ENCODE data around the gene ZNF324. TPM values are rescaled to one million over a fixed set of nuclear protein-coding genes. Genes with fewer than 3 reads are reported as not detected.
A peak's percentile ranks its signal among the peaks of the same experiment; 100 is the strongest.

ZNF324 gene
- total and polyA plus RNA-seq, 2 of the 8 experiments (the other 6 are each of a cell fraction or from before 2014, with no cell fraction given), result 5.1 to 5.8 TPM

- TF ChIP-seq CBX5 (IDR thresholded peaks at IDR 0.05; ENCODE audit: low read depth, low read length) (no peak), JUND (IDR thresholded peaks at IDR 0.05; ENCODE audit: low read length) (no peak), BCL11A (IDR thresholded peaks at IDR 0.05; ENCODE audit: low read depth in 2 of 2, low read length in 2 of 2) (no peak), SP1 (IDR thresholded peaks at IDR 0.05; ENCODE audit: low read depth, low read length) (peak; percentile 65; the same call in 1 of the 2 replicates), PHF8 (conservative IDR thresholded peaks at IDR 0.05; ENCODE audit: low read depth, low read length) (peak; percentile 79), NANOG (IDR thresholded peaks at IDR 0.05; ENCODE audit: insufficient read depth, low read depth, low read length, poor library complexity, severe bottlenecking) (no peak), CTBP2 (IDR thresholded peaks at IDR 0.05; ENCODE audit: borderline replicate concordance, insufficient read depth, insufficient read length, low read length) (no peak), KDM5A (IDR thresholded peaks at IDR 0.05; ENCODE audit: low read length) (no peak), SRF (IDR thresholded peaks at IDR 0.05; ENCODE audit: low read depth, low read length) (no peak), TAF1 (IDR thresholded peaks at IDR 0.05; ENCODE audit: low read depth, low read length) (peak; percentile 44; the same call in 1 of the 2 replicates), ZNF274 (IDR thresholded peaks at IDR 0.05; ENCODE audit: borderline replicate concordance, extremely low read depth, low read length) (no peak), TAF7 (optimal IDR thresholded peaks at IDR 0.05; ENCODE audit: borderline replicate concordance, low read depth, low read length) (no peak), SUZ12 (IDR thresholded peaks at IDR 0.05; ENCODE audit: low read length) (no peak), POLR2A (IDR thresholded peaks at IDR 0.05; ENCODE audit: control extremely low read depth in 1 of 2, low read depth in 2 of 2, low read length in 2 of 2) (peak in 1 of 2 experiments; percentile 60; a peak in 2 of 3 replicates), ATF3 (IDR thresholded peaks at IDR 0.05; ENCODE audit: insufficient read depth, low read depth, low read length) (no peak), YY1 (IDR thresholded peaks at IDR 0.05; ENCODE audit: low read depth, low read length) (peak; percentile 96), POU5F1 (IDR thresholded peaks at IDR 0.05; ENCODE audit: low read depth, low read length) (no peak), FOSL1 (IDR thresholded peaks at IDR 0.05; ENCODE audit: insufficient read depth, low read depth, low read length) (no peak)
- TF ChIP-seq, protein P1, sequence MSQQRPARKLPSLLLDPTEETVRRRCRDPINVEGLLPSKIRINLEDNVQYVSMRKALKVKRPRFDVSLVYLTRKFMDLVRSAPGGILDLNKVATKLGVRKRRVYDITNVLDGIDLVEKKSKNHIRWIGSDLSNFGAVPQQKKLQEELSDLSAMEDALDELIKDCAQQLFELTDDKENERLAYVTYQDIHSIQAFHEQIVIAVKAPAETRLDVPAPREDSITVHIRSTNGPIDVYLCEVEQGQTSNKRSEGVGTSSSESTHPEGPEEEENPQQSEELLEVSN (IDR thresholded peaks at IDR 0.05), result peak; percentile 52
- TF ChIP-seq, protein P2, sequence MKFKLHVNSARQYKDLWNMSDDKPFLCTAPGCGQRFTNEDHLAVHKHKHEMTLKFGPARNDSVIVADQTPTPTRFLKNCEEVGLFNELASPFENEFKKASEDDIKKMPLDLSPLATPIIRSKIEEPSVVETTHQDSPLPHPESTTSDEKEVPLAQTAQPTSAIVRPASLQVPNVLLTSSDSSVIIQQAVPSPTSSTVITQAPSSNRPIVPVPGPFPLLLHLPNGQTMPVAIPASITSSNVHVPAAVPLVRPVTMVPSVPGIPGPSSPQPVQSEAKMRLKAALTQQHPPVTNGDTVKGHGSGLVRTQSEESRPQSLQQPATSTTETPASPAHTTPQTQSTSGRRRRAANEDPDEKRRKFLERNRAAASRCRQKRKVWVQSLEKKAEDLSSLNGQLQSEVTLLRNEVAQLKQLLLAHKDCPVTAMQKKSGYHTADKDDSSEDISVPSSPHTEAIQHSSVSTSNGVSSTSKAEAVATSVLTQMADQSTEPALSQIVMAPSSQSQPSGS (IDR thresholded peaks at IDR 0.05; ENCODE audit: low read length), result no peak
Measured at GRCh38 chr19:58439576-58440554, 27.0 kb upstream of the ZNF324 start, which contains the start of gene ZNF132 (continued).
